Trophoblast cell (in vitro differentiated cells and primary cell): ENCODE results near the gene SPACA4. TPM values are rescaled to one million over a fixed set of nuclear protein-coding genes. Genes with fewer than 3 reads are reported as not detected.

Source experiments
- DNase-seq, 2 donors: peaks; one replicate each; pipeline ENCODE4 v3.0.0-alpha.2; 2016
- H2AFZ ChIP-seq: 2 replicates; pipeline ENCODE4 v1.6.1; 2013; ENCODE audit warnings: low read length, moderate library complexity, mild to moderate bottlenecking; ENCODE audit not compliant: insufficient read depth, poor library complexity
- H2AK5ac ChIP-seq: 2 replicates; pipeline ENCODE4 v1.6.1; 2013; ENCODE audit warnings: mild to moderate bottlenecking, low read length
- H2BK120ac ChIP-seq: 2 replicates; pipeline ENCODE4 v1.6.1; 2013; ENCODE audit warnings: low read length, mild to moderate bottlenecking, moderate library complexity; ENCODE audit not compliant: insufficient read depth, poor library complexity
- H2BK12ac ChIP-seq: 2 replicates; pipeline ENCODE4 v1.6.1; 2013; ENCODE audit warnings: mild to moderate bottlenecking, low read length, moderate library complexity
- H2BK5ac ChIP-seq: 2 replicates; pipeline ENCODE4 v1.6.1; 2013; ENCODE audit warnings: low read length, low read depth, moderate library complexity, mild to moderate bottlenecking; ENCODE audit not compliant: poor library complexity
- H3K14ac ChIP-seq: 2 replicates; pipeline ENCODE4 v1.6.1; 2013; ENCODE audit warnings: mild to moderate bottlenecking, low read length
- H3K18ac ChIP-seq: 2 replicates; pipeline ENCODE4 v1.6.1; 2013; ENCODE audit warnings: mild to moderate bottlenecking, low read length
- H3K23ac ChIP-seq: 2 replicates; pipeline ENCODE4 v1.6.1; 2013; ENCODE audit warnings: low read length
- H3K27ac ChIP-seq: 2 replicates; pipeline ENCODE4 v1.5.1; 2013; ENCODE audit warnings: low read depth, mild to moderate bottlenecking, inconsistent platforms, low read length, moderate library complexity
- H3K27me3 ChIP-seq: 2 replicates; pipeline ENCODE4 v1.6.1; 2013; ENCODE audit warnings: inconsistent platforms, mild to moderate bottlenecking, low read length, moderate library complexity; ENCODE audit not compliant: insufficient read depth
- H3K36me3 ChIP-seq, 2 experiments: 1 replicate in 1 of 2; 2 replicates in 1 of 2; pipeline ENCODE4 v1.6.1; 2013; ENCODE audit warnings: low read length in 2 of 2, mild to moderate bottlenecking in 2 of 2, moderate library complexity in 1 of 2; ENCODE audit not compliant: insufficient read depth in 2 of 2, control insufficient read depth in 1 of 2
- H3K4ac ChIP-seq: 2 replicates; pipeline ENCODE4 v1.6.1; 2013; ENCODE audit warnings: low read depth, mild to moderate bottlenecking, low read length, moderate library complexity
- H3K4me1 ChIP-seq, 2 experiments: 1 replicate in 1 of 2; 2 replicates in 1 of 2; pipeline ENCODE4 v1.6.1; 2013; ENCODE audit warnings: low read length in 2 of 2, mild to moderate bottlenecking in 2 of 2, moderate library complexity in 1 of 2; ENCODE audit not compliant: insufficient read depth in 2 of 2, control insufficient read depth in 1 of 2
- H3K4me2 ChIP-seq: 2 replicates; pipeline ENCODE4 v1.6.1; 2013; ENCODE audit warnings: inconsistent platforms, mild to moderate bottlenecking, low read length, moderate library complexity
- H3K4me3 ChIP-seq: 2 replicates; pipeline ENCODE4 v1.5.1; 2013; ENCODE audit warnings: mild to moderate bottlenecking, low read depth, low read length, inconsistent platforms
- H3K79me1 ChIP-seq: one replicate; pipeline ENCODE4 v1.6.1; 2013; ENCODE audit warnings: low read length
- H3K79me2 ChIP-seq: 2 replicates; pipeline ENCODE4 v1.6.1; 2013; ENCODE audit warnings: low read length, mild to moderate bottlenecking; ENCODE audit not compliant: control insufficient read depth, insufficient read depth, poor library complexity
- H3K9ac ChIP-seq: 2 replicates; pipeline ENCODE4 v1.6.1; 2013; ENCODE audit warnings: mild to moderate bottlenecking, low read length
- H3K9me3 ChIP-seq: 2 replicates; pipeline ENCODE4 v1.6.1; 2013; ENCODE audit warnings: low read depth, mild to moderate bottlenecking, control low read depth, inconsistent platforms, low read length; ENCODE audit not compliant: insufficient read depth
- H4K12ac ChIP-seq: 2 replicates; pipeline ENCODE4 v1.6.1; 2013; ENCODE audit warnings: low read depth, mild to moderate bottlenecking, low read length, moderate library complexity
- H4K8ac ChIP-seq: 2 replicates; pipeline ENCODE4 v1.6.1; 2013; ENCODE audit warnings: low read depth, mild to moderate bottlenecking, low read length, moderate library complexity
- H4K91ac ChIP-seq: one replicate; pipeline ENCODE4 v1.6.1; 2013; ENCODE audit warnings: low read depth, mild to moderate bottlenecking, low read length, moderate library complexity
- WGBS: extraction: QIAGEN DNeasy Blood & Tissue Kit; methylation state at CpG from one replicate; pipeline ENCODE4 v1.1.7; 2013; ENCODE audit warnings: missing lambda C conversion rate; ENCODE audit not compliant: insufficient read length, insufficient coverage; ENCODE audit errors: extremely low coverage; 5-methylcytosine and 5-hydroxymethylcytosine counted together
- polyA plus RNA-seq: library from polyadenylated mRNA; stranded (reverse); fragments of 200-250 nt; gene quantifications from 2 replicates; pipeline ENCODE4 v1.2.3, GENCODE V29; 2013

The SPACA4 gene, protein sequence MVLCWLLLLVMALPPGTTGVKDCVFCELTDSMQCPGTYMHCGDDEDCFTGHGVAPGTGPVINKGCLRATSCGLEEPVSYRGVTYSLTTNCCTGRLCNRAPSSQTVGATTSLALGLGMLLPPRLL
- polyA plus RNA-seq, result not detected in 2 replicates

DNA sequence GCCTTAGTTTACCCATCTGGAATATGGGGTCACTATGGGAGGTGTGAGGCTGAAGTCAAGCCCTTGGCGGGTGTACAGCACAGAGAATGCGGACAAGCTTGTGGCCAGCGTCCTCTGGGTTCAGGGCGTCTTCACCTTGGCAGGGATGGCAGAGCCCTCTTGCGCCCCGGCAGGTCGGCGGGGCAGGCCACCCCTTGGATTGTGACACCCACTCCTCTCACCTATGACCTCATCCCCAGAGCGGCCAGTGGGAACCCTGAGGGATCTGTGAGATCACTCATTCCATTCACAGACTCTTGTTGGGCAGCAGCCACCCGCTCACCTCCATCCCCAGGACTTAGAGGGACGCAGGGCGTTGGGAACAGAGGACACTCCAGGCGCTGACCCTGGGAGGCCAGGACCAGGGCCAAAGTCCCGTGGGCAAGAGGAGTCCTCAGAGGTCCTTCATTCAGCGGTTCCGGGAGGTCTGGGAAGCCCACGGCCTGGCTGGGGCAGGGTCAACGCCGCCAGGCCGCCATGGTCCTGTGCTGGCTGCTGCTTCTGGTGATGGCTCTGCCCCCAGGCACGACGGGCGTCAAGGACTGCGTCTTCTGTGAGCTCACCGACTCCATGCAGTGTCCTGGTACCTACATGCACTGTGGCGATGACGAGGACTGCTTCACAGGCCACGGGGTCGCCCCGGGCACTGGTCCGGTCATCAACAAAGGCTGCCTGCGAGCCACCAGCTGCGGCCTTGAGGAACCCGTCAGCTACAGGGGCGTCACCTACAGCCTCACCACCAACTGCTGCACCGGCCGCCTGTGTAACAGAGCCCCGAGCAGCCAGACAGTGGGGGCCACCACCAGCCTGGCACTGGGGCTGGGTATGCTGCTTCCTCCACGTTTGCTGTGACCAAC lies at the start of gene SPACA4:
SPACA4 (plus strand) TSS at position 280 of the 896 bp plus-strand sequence; CDS start at position 517, 237 bp downstream.
- Histone ChIP-seq H2BK120ac (no peak within 1 kb of the TSS), H3K79me2 (no peaks in the 10 kb centered on the region), H3K36me3 (no peaks in the 10 kb centered on the region), H3K79me1 (no peaks in the 10 kb centered on the region), H2BK12ac (no peak within 1 kb of the TSS), H4K8ac (no peak within 1 kb of the TSS), H2AFZ (no peak within 1 kb of the TSS), H3K4ac (no peak within 1 kb of the TSS), H2AK5ac (no peak within 1 kb of the TSS), H3K4me3 (no peak within 1 kb of the TSS), H3K4me2 (no peak within 1 kb of the TSS), H4K91ac (no peak within 1 kb of the TSS), H3K14ac (no peak within 1 kb of the TSS), H3K9ac (no peak within 1 kb of the TSS), H3K9me3 (peaks cover 1% of the 10 kb centered on the region), H2BK5ac (no peak within 1 kb of the TSS), H3K23ac (no peak within 1 kb of the TSS), H4K12ac (no peak within 1 kb of the TSS), H3K27ac (no peak within 1 kb of the TSS), H3K18ac (no peak within 1 kb of the TSS), H3K4me1 (no peaks in the 10 kb centered on the region), H3K27me3 (no peaks in the 10 kb centered on the region)
- no CpG with 5 or more reads among the region's 39 CpGs for WGBS
- DNase-seq, result peak; percentile 28 to 58

DNA sequence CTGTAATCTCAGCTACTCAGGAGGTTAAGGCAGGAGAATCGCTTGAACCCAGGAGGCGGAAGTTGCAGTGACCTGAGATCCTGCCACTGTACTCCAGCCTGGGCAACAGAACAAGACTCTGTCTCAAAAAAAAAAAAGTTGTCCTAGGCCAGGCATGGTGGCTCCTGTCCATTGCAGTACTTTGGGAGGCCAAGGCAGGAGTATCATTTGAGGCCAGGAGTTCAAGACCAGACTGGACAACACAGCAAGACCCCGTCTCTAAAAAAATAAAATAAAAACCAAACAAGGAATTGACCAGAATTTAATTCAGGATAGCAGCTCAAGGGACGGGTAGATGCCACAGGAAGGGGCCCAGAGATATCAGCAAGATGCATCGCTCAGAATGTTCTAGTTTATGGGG lies 49.7 kb upstream of the SPACA4 start:
- H4K12ac ChIP-seq, result no peak overlapping the region
- H3K79me1 ChIP-seq, result peaks cover 32% of the 10 kb centered on the region
- H3K4me3 ChIP-seq, result no peak overlapping the region

DNA sequence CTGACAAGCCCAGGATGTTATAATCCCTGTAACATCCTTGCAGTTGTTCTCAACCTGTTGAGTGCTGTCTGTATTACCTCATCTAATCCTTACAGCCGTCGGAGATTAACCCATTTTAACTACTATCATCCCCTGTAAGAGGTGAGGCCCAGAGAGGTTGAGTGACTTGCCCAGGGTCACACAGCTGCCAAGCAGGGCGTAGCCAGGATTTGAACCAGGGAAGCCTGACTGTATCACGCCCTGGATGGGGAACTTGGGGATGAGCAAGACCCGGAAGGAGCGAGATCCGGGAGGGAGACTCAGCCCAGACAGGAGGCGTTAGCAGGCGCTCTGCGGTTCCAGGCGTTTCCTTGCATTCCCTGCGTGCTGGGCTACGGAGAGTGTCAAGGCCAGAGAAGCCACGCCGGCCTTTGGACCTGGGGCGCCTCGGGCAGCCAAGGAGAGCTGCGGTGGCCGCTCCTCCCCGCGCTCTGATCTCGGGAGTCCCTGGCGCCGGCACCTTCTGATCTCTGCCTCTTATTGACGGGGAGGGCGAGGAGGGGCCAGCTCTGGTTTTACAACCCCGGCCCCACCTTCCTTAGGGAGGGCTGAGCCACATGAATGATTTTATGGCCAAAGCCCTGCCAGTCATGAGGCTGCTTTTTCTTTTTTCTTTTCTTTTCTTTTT lies 48.4 kb upstream of the SPACA4 start:
- H3K9ac ChIP-seq, result no peak overlapping the region
- H3K79me2 ChIP-seq, result no peaks in the 10 kb centered on the region
- H3K23ac ChIP-seq, result no peak overlapping the region
- H4K12ac ChIP-seq, result no peak overlapping the region
- H4K91ac ChIP-seq, result peak overlapping the region; percentile 1
- no peaks in the 10 kb centered on the region for H3K9me3 ChIP-seq
- no peak overlapping the region for H4K8ac ChIP-seq
- H3K18ac ChIP-seq, result no peak overlapping the region
- no peak overlapping the region for H2AK5ac ChIP-seq
- no peak overlapping the region for H2BK5ac ChIP-seq
- no peak overlapping the region for H3K4me3 ChIP-seq
- no peaks in the 10 kb centered on the region for H3K36me3 ChIP-seq
- DNase-seq, result peak; percentile 98
- peaks cover 13 to 14% of the 10 kb centered on the region in 2 experiments for H3K4me1 ChIP-seq
- H3K27ac ChIP-seq, result no peak overlapping the region
- no peak overlapping the region for H2AFZ ChIP-seq
- H3K4me2 ChIP-seq, result no peak overlapping the region
- H3K4ac ChIP-seq, result no peak overlapping the region
- H2BK120ac ChIP-seq, result peak overlapping the region; percentile 8
- peaks cover 19% of the 10 kb centered on the region for H3K79me1 ChIP-seq
- H3K27me3 ChIP-seq, result no peaks in the 10 kb centered on the region
- no peak overlapping the region for H3K14ac ChIP-seq
- WGBS, result no CpG with 5 or more reads among the region's 27 CpGs
- peak overlapping the region; percentile 55 for H2BK12ac ChIP-seq

More for the DNA sequence above, 49.7 kb upstream of the SPACA4 start:
- Histone ChIP-seq H3K79me2 (peaks cover 3% of the 10 kb centered on the region), H2AK5ac (no peak overlapping the region), H3K18ac (no peak overlapping the region), H3K27me3 (no peaks in the 10 kb centered on the region), H3K14ac (no peak overlapping the region), H4K8ac (no peak overlapping the region), H3K36me3 (no peaks in the 10 kb centered on the region), H3K23ac (no peak overlapping the region), H3K4me2 (no peak overlapping the region), H2BK120ac (no peak overlapping the region), H3K4me1 (peaks cover 18 to 19% of the 10 kb centered on the region in 2 experiments), H2BK12ac (no peak overlapping the region), H2AFZ (no peak overlapping the region), H4K91ac (no peak overlapping the region), H3K9me3 (no peaks in the 10 kb centered on the region), H3K9ac (no peak overlapping the region), H3K27ac (peak overlapping the region; percentile 28), H3K4ac (no peak overlapping the region), H2BK5ac (no peak overlapping the region)
- DNase-seq, result no peak
- no CpG with 5 or more reads among the region's 5 CpGs for WGBS

DNA sequence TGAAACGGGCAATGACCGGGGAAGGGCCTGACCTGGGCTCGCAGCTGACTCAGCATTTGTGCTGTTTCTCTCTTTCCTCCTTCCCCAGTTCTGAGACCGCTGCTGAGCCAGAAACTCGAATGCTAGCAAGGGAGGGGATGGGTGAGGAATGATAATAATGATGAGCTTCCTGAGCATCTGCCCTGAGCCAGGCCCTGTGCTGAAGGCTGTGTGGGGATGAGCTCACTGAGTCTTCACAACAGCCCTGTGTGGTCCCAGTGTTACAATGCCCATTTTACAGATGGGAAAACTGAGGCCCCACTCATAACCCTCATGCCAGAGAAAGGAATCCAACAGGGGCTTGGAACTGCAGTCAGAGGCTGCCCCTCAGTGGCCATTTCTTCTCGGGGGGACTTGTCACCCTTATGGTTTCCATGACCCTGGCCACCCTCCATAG lies 46.4 kb upstream of the SPACA4 start:
- H2BK120ac ChIP-seq, result no peak overlapping the region
- no peak overlapping the region for H3K23ac ChIP-seq
- H3K4me2 ChIP-seq, result no peak overlapping the region
- no peak overlapping the region for H3K18ac ChIP-seq
- no peak overlapping the region for H3K14ac ChIP-seq
- H4K12ac ChIP-seq, result no peak overlapping the region
- no peak overlapping the region for H2BK12ac ChIP-seq
- no peak overlapping the region for H3K9ac ChIP-seq
- H3K4me3 ChIP-seq, result peak overlapping the region; percentile 37
- DNase-seq, result peak; percentile 94 to 96
- H3K79me2 ChIP-seq, result no peaks in the 10 kb centered on the region
- H3K79me1 ChIP-seq, result peaks cover 5% of the 10 kb centered on the region
- H3K9me3 ChIP-seq, result no peaks in the 10 kb centered on the region
- H2AK5ac ChIP-seq, result no peak overlapping the region
- H3K36me3 ChIP-seq, result no peaks in the 10 kb centered on the region
- H3K27me3 ChIP-seq, result no peaks in the 10 kb centered on the region
- H2AFZ ChIP-seq, result no peak overlapping the region
- H2BK5ac ChIP-seq, result no peak overlapping the region
- WGBS, result no CpG with 5 or more reads among the region's 6 CpGs
- H4K91ac ChIP-seq, result no peak overlapping the region
- no peak overlapping the region for H3K4ac ChIP-seq
- H4K8ac ChIP-seq, result no peak overlapping the region
- H3K27ac ChIP-seq, result no peak overlapping the region
- peaks cover 6 to 8% of the 10 kb centered on the region in 2 experiments for H3K4me1 ChIP-seq
